ENCODE measurements around the gene OR51B4.
"Not testable (repeated sequence)": the region's sequence is repeated elsewhere in the genome, so short reads cannot be mapped to it uniquely, and the experiment has no call there.

OR51B4 gene

DNA sequence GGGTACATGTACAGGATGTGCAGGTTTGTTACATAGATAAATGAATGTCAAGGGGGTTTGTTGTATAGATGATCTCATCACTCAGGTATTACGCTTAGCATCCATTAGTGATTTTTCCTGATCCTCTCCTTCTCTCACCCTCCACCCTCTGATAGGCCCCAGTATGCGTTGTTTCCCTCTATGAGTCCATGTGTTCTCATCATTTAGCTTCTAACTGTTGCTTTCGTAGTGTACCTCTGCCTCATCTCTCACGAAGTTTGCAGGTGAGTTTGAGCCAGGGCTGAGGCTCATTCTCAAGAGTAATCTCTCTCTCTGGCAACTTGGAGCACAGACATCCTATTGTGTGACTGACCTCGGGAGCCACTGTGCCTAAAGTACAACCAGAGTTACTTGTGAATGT, 27.4 kb downstream of the OR51B4 start:
- no peak for DNase-seq (ENCODE audit: low spot score)

DNA sequence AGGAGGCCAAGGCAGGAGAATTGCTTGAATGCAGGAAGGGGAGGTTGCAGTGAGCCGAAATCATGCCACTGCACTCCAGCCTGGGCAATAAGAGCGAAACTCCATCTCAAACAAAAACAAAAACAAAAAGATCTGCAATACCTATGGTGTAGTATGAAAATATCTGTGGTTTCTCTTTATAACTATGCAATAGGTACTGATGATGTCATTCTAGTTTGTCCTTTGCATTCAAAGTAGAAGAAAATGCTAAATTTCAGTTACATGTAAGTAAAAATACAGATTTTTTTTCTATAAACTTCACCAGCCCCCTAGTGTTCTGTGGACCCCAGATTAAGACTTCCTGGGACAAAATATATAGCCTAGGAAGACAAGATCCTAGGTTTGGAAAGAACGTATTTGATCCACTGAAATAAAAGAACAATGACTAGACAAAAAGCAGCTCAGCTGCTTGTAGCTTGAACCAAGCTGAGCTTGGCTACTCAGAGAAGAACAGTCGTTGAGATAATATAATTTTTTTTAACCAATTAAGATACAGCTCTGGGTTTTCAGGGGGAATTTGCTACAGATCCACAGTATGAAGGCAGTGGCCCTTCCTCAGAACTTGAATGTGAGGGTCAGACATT, 29.2 kb downstream of the OR51B4 start:
- DNase-seq (ENCODE audit: low spot score): no peak

DNA sequence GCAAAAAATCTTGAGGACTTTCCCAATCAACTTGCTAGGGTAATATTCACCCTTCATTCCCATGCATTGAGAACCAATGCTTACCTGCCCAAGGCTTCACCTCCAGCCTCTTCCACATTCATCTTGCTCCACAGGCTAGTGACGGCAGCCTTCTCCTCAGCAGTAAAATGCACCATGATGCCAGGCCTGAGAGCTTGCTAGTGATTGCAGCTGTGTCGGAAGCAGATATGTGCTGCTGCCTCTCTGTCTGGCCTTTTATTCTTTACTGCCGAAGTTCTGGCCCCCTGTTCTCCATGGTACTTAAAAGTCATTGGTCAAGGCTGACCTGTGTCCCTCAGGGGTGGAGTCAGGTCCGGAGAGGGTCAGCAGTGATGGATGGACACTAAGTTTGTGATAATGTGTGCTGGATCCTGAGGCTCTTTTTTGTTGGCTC, 32.0 kb downstream of the OR51B4 start, which contains the start of gene HBE1:
TSS of gene HBE1 (minus strand) at position 231 of the 433 bp plus-strand sequence. CDS start at position 176, 55 bp downstream.
- no peak for DNase-seq (ENCODE audit: low spot score)

DNA sequence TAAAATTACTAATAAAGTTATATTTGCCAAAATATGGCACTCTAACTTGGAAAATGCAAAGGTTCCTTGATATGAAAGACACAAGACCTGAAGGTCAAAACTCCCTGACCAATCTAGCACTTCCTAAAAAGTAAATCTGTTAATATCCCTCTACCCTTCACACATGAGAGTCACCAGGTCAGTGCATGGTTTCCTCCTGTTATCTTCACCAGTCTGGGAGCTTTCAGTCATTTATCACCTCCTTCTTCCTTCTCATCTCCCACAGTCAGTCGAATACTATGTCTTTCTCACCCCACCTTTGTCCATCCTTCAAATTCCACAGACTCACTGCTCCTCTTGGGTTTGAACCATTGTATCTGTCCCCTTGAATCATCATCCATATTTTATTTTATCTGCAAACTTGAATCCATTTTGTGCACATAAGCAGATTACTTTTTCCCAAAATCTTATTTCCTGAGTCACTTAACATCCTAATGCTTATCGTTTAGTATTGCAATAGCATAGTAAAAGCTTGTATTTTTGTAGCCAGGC, 34.6 kb downstream of the OR51B4 start:
- no peak for DNase-seq (ENCODE audit: low spot score)

DNA sequence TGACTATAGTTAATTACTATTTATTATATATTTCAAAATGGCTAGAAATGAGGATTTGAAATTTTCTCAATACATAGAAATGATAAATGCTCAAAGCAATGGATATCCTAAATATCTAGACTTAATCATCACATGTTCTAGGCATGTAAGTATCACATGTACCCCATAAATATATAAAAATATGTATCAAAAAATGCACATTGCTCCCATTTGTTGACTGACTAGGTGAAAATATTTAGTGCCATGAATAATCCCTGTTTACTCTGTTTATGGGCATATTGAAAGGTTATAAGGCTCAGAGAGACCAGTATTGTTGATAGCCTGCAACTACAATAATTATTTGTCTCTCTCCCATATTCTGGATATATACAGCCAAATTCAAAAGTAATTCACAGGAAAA, 35.1 kb downstream of the OR51B4 start:
- DNase-seq (ENCODE audit: low spot score): no peak

DNA sequence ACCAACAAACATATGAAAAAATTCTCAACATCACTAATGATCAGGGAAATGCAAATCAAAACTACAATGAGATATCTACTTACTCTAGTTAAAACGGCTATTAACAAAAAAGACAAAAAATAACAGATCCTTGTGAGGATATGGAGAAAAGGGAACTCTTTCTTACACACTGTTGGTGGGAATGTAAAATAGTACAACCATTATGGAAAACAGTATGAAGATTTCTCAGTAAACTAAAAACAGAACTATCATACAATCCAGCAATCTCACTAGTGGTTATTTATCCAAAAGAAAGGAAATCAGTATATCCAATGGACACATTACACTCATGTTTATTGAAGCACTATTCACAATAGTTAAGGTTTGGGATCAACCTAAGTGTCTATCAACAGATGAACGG, 35.9 kb downstream of the OR51B4 start:
- DNase-seq (ENCODE audit: low spot score): no peak

DNA sequence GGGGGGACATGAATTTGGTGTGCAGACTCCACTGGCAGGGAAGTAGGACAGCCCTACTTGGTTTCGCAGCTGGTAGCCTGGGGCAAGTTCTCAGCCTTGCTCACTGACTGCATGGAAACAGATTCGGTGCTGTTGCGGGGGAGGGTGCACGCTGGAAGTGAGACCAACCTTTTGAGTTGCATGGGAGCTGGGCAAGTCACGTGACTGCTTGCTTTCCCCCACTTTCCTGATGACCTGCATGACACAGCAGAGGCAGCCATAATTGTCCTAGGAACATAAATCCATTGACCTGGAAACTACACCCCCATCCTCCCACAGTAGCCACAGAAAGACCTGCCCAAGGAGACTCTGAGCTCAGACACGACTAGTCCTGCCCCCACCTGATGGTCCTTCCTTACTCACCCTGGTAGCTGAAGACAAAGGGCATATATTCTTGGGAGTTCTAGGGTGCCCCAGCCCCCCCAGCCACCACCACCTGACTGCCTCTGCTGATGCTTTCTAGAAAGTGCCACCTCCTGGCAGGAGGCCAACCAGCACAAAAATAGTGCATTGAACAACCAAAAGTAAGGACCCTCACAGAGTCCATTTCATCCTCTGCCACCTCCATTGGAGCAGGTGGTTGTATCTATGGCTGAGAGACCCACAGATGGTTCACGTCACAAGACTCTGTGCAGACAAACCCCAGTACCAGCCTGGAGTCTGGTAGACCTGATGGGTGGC, 43.0 kb downstream of the OR51B4 start:
- DNase-seq (ENCODE audit: low spot score): peak; percentile 11

DNA sequence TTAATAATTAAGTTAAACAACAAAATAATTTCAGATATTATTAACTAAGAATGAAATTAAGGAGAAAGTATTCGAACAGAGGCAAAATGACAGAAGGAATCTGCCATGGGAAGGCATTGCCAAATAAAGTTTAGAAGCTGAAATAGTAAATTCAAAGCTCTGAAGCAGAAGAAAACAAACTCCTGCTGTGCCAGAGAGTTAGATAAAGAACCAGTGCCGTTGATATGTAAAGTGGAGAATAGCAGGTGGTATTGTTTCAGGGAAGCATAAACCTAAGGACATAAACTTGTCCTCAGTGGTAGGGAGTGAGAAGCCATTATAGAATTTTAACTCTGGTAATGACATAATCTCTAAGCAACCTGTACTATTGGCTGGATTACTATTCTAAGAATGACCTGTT, 44.5 kb downstream of the OR51B4 start:
- peak; percentile 36 for DNase-seq (ENCODE audit: low spot score)

DNA sequence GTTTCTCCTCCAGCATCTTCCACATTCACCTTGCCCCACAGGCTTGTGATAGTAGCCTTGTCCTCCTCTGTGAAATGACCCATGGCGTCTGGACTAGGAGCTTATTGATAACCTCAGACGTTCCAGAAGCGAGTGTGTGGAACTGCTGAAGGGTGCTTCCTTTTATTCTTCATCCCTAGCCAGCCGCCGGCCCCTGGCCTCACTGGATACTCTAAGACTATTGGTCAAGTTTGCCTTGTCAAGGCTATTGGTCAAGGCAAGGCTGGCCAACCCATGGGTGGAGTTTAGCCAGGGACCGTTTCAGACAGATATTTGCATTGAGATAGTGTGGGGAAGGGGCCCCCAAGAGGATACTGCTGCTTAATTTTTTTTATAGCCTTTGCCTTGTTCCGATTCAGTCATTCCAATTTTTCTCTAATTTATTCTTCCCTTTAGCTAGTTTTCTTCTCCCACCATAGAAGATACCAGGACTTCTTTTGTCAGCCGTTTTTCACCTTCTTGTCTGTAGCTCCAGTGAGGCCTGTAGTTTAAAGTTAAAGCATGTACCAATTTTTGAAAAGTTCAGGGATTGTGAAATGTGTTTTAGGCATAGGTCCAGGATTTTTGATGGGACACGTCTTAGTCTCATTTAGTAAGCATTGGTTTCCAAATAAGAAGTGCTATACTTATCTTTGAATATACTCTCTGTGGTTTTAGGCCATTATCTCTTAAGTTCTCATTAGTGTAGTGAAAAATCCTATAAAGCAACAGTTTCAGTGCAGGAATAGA, 46.9 kb downstream of the OR51B4 start, which contains the start of gene HBG2:
TSS of gene HBG2 (minus strand) at position 136 of the 768 bp plus-strand sequence. CDS start at position 83, 53 bp downstream.
- not testable (repeated sequence) for DNase-seq (ENCODE audit: low spot score)

DNA sequence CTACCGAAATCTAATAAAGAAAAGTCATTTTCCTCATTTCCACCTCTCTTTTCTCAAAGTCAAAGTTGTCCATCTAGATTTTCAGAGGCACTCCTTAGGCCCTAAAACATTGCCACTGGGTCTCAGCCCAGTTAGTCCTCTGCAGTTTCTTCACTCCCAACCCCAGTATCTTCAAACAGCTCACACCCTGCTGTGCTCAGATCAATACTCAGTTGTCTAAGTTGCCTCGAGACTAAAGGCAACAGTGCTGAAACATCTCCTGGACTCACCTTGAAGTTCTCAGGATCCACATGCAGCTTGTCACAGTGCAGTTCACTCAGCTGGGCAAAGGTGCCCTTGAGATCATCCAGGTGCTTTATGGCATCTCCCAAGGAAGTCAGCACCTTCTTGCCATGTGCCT, 47.7 kb downstream of the OR51B4 start:
- not testable (repeated sequence) for DNase-seq (ENCODE audit: low spot score)

DNA sequence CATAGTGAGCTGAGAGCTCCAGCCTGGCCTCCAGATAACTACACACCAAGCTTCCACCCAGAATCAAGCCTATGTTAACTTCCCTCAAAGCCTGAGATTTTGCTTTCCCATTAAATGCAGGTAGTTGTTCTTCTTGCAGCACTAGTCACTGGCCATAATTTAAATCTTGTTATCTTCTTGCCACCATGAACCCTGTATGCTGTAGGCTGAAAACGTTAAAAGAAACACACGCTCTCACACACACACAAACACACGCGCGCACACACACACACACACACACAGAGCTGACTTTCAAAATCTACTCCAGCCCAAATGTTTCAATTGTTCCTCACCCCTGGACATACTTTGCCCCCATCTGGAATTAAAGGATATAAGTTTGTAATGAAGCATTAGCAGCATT, 48.3 kb downstream of the OR51B4 start:
- not testable (repeated sequence) for DNase-seq (ENCODE audit: low spot score)

DNA sequence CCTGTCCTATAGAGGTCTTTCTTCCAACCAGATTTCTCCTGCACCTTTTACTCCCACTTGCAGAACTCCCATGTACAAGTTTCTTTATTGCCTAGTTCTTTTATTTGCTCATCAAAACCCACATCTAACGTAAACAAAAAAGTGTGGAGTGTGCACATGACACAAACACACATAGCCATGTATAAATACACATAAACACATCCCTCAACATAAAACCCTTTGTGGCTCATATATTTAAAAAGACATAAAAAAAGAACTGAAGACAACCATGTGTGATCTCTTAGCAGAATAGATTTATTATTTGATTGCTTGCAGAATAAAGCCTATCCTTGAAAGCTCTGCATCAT, 48.9 kb downstream of the OR51B4 start:
- DNase-seq (ENCODE audit: low spot score): no peak

DNA sequence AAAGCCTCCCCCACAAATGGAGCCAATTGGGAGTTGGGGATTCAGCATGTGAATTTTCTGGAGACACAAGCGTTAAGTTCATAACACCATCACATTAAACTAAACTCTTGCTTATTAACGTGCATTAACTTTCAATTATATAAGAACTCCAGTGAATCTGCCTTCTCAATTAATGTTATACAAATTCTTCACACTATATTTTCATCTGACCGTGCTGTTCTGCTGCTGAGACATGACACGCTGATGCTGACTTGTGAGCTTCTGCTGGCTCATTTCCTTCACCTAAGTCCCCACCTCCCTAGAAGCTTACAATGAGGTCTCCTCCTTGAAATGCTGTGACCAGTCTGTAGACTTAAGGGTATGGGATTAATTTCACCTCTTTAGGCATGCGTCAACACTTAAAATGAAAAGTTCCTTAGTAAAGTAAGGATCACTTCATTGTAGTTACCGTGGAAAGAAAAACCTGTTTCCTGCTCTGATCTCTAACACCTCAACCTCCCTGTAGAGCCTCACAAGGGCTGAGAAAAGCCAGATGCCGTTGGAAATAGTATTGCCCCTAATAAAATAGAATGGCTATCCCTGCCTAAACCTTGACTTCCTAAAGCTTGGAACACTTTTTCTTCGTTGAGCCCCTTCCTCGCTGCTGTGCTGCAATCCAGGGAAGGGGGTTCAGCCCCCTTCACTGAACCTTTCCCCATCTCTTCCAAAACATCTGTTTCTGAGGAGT, 49.4 kb downstream of the OR51B4 start:
- no peak for DNase-seq (ENCODE audit: low spot score)

DNA sequence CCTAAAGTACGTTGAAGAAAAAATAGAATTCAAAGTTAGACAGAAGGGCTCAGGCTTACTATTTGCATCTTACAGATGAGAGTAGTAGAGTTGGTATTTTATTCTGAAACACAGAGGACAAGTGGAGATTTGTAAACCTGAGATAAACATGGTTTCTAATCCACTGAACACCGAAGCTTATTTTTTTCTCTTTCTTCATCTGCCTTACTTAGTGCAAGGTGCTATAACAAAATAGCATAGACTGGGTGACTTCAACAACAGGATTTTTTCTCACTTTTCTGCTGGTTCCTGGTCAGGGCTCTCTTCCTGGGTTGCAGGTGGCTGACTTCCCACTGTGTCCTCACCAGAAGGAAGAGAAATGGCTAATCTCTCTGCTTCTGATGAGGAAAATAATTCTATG, 50.0 kb downstream of the OR51B4 start:
- no peak for DNase-seq (ENCODE audit: low spot score)

All from iPS-NIHi11 (cell line).